ENCODE data around the gene PTBP1.

DNA sequence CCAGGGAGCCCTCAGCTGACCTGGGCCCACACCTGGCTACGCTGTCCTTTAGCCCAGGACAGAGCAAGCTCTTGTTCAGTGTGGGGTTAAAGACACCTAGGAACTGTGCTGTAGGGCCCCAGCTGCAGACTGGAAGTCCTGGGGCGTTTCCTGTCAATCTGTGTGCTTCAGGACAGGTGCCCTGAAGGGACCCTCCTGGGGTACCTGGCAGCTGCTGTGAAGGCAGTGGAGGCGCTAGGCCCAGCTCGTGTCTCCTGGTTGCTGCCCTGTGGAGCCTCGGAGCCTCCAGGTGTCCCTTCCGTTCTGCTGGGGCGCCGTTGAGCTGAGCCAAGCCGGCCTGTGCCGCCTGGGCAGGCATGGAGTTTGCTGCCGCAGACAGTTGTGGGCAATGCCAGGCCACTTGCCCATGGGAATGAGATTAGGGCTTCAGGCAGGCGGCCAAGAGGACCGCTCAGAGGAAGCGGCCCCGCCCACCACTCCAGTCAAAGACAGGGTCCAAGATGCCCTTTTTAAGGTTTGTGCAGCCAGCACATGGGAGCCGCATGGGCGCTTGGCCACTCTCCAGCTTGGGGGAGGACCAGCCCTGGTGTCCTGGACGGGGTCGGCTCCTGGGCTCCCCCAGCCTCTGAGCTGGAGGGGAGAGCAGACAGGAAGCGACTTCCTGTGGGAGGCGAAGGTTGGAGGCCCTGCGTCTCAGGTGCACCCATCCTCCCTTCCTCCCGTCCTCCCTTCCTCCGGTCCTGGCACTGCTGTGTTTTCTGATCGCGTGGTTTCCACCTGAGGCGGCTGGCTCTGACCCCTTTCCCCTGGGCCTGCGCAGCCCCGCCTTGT, 4.0 kb downstream of the PTBP1 start:
- TF ChIP-seq, protein P1, sequence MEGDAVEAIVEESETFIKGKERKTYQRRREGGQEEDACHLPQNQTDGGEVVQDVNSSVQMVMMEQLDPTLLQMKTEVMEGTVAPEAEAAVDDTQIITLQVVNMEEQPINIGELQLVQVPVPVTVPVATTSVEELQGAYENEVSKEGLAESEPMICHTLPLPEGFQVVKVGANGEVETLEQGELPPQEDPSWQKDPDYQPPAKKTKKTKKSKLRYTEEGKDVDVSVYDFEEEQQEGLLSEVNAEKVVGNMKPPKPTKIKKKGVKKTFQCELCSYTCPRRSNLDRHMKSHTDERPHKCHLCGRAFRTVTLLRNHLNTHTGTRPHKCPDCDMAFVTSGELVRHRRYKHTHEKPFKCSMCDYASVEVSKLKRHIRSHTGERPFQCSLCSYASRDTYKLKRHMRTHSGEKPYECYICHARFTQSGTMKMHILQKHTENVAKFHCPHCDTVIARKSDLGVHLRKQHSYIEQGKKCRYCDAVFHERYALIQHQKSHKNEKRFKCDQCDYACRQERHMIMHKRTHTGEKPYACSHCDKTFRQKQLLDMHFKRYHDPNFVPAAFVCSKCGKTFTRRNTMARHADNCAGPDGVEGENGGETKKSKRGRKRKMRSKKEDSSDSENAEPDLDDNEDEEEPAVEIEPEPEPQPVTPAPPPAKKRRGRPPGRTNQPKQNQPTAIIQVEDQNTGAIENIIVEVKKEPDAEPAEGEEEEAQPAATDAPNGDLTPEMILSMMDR (IDR thresholded peaks at IDR 0.05; ENCODE audit: low read length): no peak
- no peak for TF ChIP-seq EZH2 (IDR thresholded peaks at IDR 0.05; ENCODE audit: borderline replicate concordance, low read length)
